HCT116 (cell line): Measurements from ENCODE around the gene RETNLB.

Source experiments
- POLR2A ChIP-seq: IDR thresholded peaks from 2 replicates; pipeline ENCODE4 v1.7.0; 2011; ENCODE audit warnings: borderline replicate concordance; ENCODE audit not compliant: insufficient read depth, insufficient read length; ENCODE audit errors: extremely low read depth
- TF ChIP-seq, protein P1 (sequence below): IDR thresholded peaks from 2 replicates; pipeline ENCODE4 v1.6.1; 2012

DNA sequence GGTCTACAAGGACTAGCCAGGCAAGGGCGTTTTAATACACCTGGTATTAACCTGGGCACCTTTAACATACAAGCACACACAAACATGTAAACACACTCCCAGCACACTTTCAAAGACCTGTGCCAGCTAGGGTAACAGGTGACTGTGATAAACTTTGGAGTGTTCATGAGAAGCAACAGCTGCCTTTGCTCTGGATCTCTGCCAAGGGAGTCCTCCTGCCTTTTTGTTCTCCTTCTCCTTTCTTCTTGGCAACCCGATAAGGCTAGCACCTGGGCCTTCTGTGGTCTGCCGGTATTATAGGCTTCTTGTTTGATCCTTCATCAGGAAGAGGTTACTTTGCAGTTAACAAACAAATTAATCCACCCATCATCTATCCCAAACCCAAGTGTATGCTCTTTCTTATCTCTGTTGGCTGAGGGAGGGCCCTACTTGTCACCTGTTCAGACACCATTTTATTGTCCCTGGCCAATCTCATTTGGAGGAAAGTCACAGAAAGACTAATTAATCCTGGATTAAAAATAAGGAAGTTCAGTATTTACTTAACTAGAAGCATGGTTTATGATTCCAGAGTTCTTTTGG lies at the start of gene RETNLB:
- no peak for TF ChIP-seq POLR2A
- TF ChIP-seq, protein P1, sequence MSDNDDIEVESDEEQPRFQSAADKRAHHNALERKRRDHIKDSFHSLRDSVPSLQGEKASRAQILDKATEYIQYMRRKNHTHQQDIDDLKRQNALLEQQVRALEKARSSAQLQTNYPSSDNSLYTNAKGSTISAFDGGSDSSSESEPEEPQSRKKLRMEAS, result no peak
